Upper lobe of left lung (tissue), 6 donors: Measurements from ENCODE around the gene MYO6. TPM values are rescaled to one million over a fixed set of nuclear protein-coding genes. Genes with fewer than 3 reads are reported as not detected.
A peak's percentile ranks its signal among the peaks of the same experiment; 100 is the strongest.

ENCODE experiments used
- ATAC-seq, 2 donors: fragments of 200-7000 bp; cut with Tn5 transposase; one replicate each; pipeline ENCODE4 v1.9.1; 2022; ENCODE audit warnings: mild to moderate bottlenecking in 2 of 2, moderate library complexity in 2 of 2; ENCODE audit not compliant: low FRiP score in 2 of 2
- DNase-seq, 2 donors: peaks; one replicate each; pipeline ENCODE4 v3.0.0-alpha.2; 2019 to 2020
- H3K27ac ChIP-seq, 4 donors: fragments of 200-600 bp; sonication (generic); one replicate each; pipeline ENCODE4 v1.5.1; 2016 to 2019
- H3K27me3 ChIP-seq, 4 donors: fragments of 200-600 bp; sonication (generic); one replicate each; pipeline ENCODE4 v1.5.1; 2017 to 2019
- H3K36me3 ChIP-seq, 4 donors: fragments of 200-600 bp; sonication (generic); one replicate each; pipeline ENCODE4 v1.5.1; 2016 to 2019
- H3K4me1 ChIP-seq, 4 donors: fragments of 200-600 bp; sonication (generic); one replicate each; pipeline ENCODE4 v1.5.1; 2018 to 2019
- H3K4me3 ChIP-seq, 4 donors: fragments of 200-600 bp; sonication (generic); one replicate each; pipeline ENCODE4 v1.5.1; 2017 to 2019; ENCODE audit warnings: mild to moderate bottlenecking in 2 of 4, moderate library complexity in 1 of 4
- H3K9me3 ChIP-seq, 4 donors: fragments of 200-600 bp; sonication (generic); one replicate each; pipeline ENCODE4 v1.5.1; 2018 to 2019
- EP300 ChIP-seq, 4 donors: sonication (generic); formaldehyde crosslinking; IDR thresholded peaks; one replicate each; pipeline ENCODE4 v1.5.1; 2017; ENCODE audit warnings: antibody characterized with exemption in 4 of 4, control low read depth in 2 of 4
- POLR2A ChIP-seq, 4 donors: fragments of 450-650 bp; IDR thresholded peaks; one replicate each; pipeline ENCODE4 v1.5.1; 2016 to 2017; ENCODE audit warnings: antibody characterized with exemption in 4 of 4, mild to moderate bottlenecking in 2 of 4
- POLR2AphosphoS5 ChIP-seq, 2 donors: sonication (generic); formaldehyde crosslinking; IDR thresholded peaks; one replicate each; pipeline ENCODE4 v1.5.1; 2017; ENCODE audit warnings: antibody characterized with exemption in 2 of 2
- WGBS, 2 donors: methylation state at CpG; one replicate each; pipeline ENCODE4 v1.1.5; 2017 to 2018; 5-methylcytosine and 5-hydroxymethylcytosine counted together
- total RNA-seq, 6 donors: library from RNA; depleted of rRNA in 4 of 6; stranded (reverse); fragments of >200 nt in 4 of 6; gene quantifications; one replicate each; pipeline versions ENCODE4 v1.1.0 to v1.2.1, GENCODE V29; 2016 to 2021
- TF ChIP-seq, protein P1 (sequence below), 6 experiments: fragments of 450-650 bp in 4 of 6; fragments of 200-600 bp in 2 of 6; sonication (generic) in 2 of 6; IDR thresholded peaks; one replicate each; pipeline ENCODE4 v1.5.1; 2016 to 2019; ENCODE audit warnings: antibody characterized with exemption in 6 of 6
- donor health status: DM: no; HTN: no; CAD: no; lungs with moderate emphysema.
- donor health status: DM: no; HTN: yes; CAD: no; lungs with severe emphysema.

MYO6 gene
- total RNA-seq, 6 donors from 2014 or later = 49.0 to 94.3 (median 80.4) TPM

DNA sequence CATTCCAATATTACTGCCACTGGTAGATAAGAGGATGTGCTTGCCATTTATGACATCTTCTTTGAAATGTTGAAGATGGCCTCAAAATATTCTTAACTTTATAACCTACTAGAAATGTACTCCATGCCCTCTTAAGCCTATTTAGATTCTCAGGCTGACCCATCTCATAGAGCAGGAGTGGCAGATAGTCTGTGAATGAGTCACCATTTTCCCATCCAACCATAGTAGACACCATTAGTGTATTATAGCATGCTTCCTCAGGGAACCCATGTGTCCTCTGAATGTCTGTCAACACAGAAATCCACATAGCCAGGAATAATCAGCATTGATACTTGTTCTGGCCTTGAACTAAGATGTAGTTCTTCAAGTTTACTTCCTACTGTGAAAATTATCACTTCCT is 173.2 kb downstream of the MYO6 start:
- Histone ChIP-seq H3K4me3 (no peak overlapping the region), H3K36me3 (peaks cover 0 to 7% (median 0%) of the 10 kb centered on the region in 4 donors), H3K9me3 (no peaks in the 10 kb centered on the region), H3K4me1 (no peaks in the 10 kb centered on the region), H3K27ac (no peak overlapping the region), H3K27me3 (no peaks in the 10 kb centered on the region)
- TF ChIP-seq, protein P1, sequence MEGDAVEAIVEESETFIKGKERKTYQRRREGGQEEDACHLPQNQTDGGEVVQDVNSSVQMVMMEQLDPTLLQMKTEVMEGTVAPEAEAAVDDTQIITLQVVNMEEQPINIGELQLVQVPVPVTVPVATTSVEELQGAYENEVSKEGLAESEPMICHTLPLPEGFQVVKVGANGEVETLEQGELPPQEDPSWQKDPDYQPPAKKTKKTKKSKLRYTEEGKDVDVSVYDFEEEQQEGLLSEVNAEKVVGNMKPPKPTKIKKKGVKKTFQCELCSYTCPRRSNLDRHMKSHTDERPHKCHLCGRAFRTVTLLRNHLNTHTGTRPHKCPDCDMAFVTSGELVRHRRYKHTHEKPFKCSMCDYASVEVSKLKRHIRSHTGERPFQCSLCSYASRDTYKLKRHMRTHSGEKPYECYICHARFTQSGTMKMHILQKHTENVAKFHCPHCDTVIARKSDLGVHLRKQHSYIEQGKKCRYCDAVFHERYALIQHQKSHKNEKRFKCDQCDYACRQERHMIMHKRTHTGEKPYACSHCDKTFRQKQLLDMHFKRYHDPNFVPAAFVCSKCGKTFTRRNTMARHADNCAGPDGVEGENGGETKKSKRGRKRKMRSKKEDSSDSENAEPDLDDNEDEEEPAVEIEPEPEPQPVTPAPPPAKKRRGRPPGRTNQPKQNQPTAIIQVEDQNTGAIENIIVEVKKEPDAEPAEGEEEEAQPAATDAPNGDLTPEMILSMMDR (IDR thresholded peaks at IDR 0.05) = no peak
- TF ChIP-seq POLR2A (IDR thresholded peaks at IDR 0.05) (no peak), EP300 (IDR thresholded peaks at IDR 0.05) (no peak), POLR2AphosphoS5 (IDR thresholded peaks at IDR 0.05) (no peak)
- DNase-seq (no peak), ATAC-seq (no peak)

- DNase-seq = no peak
- no peaks in the 10 kb centered on the region for H3K4me1 ChIP-seq
- TF ChIP-seq POLR2A (IDR thresholded peaks at IDR 0.05) = no peak
- H3K4me3 ChIP-seq = no peak overlapping the region
- no peaks in the 10 kb centered on the region for H3K9me3 ChIP-seq
- no peak overlapping the region for H3K27ac ChIP-seq
- 86 to 95% methylated on average over 5 of the region's 5 CpGs for WGBS, 2 donors
- ATAC-seq = no peak
- no peaks in the 10 kb centered on the region for H3K36me3 ChIP-seq
- H3K27me3 ChIP-seq = no peaks in the 10 kb centered on the region
Measured at GRCh38 chr6:75926293-75927168, 177.5 kb downstream of the MYO6 start.

DNA sequence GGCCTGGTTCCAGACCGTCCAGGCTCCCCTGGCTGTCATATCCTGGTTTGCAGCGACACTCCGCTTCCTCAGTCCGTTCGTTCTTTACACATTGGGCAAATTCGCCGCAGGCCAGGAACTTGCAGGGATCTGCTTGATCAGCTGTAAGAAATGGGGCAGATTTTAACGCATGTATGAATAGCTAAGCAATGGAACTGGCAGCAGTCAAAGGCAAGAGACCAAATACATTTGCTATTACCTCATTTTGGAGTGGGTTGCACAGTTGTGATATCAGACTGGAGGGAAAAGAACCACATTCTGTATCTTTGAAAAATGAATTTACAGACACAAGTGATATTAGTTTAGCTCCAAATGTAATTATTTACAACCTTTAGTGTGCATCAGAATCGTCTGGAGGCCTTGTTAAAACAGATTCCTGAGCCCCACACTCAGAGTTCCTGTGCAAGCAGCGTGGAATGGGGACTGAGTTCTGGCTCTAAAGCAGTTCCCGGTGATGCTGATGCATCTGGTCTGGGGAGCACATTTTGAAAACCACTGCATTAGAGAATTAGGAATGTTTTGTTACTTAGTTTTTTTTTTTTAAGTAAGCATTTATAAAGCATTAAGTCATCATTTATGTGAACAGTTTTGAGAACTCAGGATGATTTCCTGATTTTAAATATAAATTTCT is 182.1 kb downstream of the MYO6 start:
- TF ChIP-seq EP300 (IDR thresholded peaks at IDR 0.05) (no peak), POLR2A (IDR thresholded peaks at IDR 0.05) (no peak), POLR2AphosphoS5 (IDR thresholded peaks at IDR 0.05) (no peak)
- TF ChIP-seq, protein P1 (IDR thresholded peaks at IDR 0.05) = no peak
- ATAC-seq (peak in 1 of 2 donors; percentile 79), DNase-seq (no peak)
- WGBS, 2 donors = 82 to 84% methylated on average over 11 of the region's 11 CpGs
- Histone ChIP-seq H3K9me3 (no peaks in the 10 kb centered on the region), H3K36me3 (no peaks in the 10 kb centered on the region), H3K4me3 (no peak overlapping the region), H3K4me1 (peaks cover 10 to 13% (median 12%) of the 10 kb centered on the region in 4 donors), H3K27me3 (no peaks in the 10 kb centered on the region), H3K27ac (no peak overlapping the region)

- no peak for ATAC-seq
- 49 to 62% methylated on average over 5 of the region's 5 CpGs for WGBS, 2 donors
- TF ChIP-seq EP300 (IDR thresholded peaks at IDR 0.05) (no peak), POLR2AphosphoS5 (IDR thresholded peaks at IDR 0.05) (no peak), POLR2A (IDR thresholded peaks at IDR 0.05) (no peak)
- TF ChIP-seq, protein P1 (IDR thresholded peaks at IDR 0.05) = no peak
- no peak overlapping the region for H3K4me3 ChIP-seq
- H3K9me3 ChIP-seq = no peaks in the 10 kb centered on the region
- DNase-seq = no peak
- peaks cover 10 to 13% (median 12%) of the 10 kb centered on the region in 4 donors for H3K4me1 ChIP-seq
- no peaks in the 10 kb centered on the region for H3K36me3 ChIP-seq
- no peak overlapping the region for H3K27ac ChIP-seq
- no peaks in the 10 kb centered on the region for H3K27me3 ChIP-seq
Measured at GRCh38 chr6:75932067-75932466, 183.0 kb downstream of the MYO6 start.

- Histone ChIP-seq H3K27me3 (no peaks in the 10 kb centered on the region), H3K9me3 (no peaks in the 10 kb centered on the region), H3K4me3 (no peak overlapping the region), H3K36me3 (no peaks in the 10 kb centered on the region), H3K4me1 (peaks cover 10 to 13% (median 12%) of the 10 kb centered on the region in 4 donors), H3K27ac (no peak overlapping the region)
- WGBS, 2 donors = 76 to 82% methylated on average over 5 to 7 of the region's 7 CpGs
- TF ChIP-seq POLR2A (IDR thresholded peaks at IDR 0.05) (no peak), POLR2AphosphoS5 (IDR thresholded peaks at IDR 0.05) (no peak), EP300 (IDR thresholded peaks at IDR 0.05) (no peak)
- TF ChIP-seq, protein P1 (IDR thresholded peaks at IDR 0.05) = no peak
- no peak for DNase-seq
- ATAC-seq = peak in 1 of 2 donors; percentile 50
Measured at GRCh38 chr6:75933387-75933975, 184.4 kb downstream of the MYO6 start.
